H9 (cell line): Measurements from ENCODE around the gene JAG2. TPM values are rescaled to one million over a fixed set of nuclear protein-coding genes. Genes with fewer than 3 reads are reported as not detected.

Experiments used
- DNase-seq: peaks from one replicate; pipeline ENCODE4 v3.0.0-alpha.2; 2017
- H2AFZ ChIP-seq: one replicate; pipeline ENCODE4 v1.6.1; 2013; ENCODE audit warnings: mild to moderate bottlenecking, low read length, control low read depth, moderate library complexity
- H2AK5ac ChIP-seq: 2 replicates; pipeline ENCODE4 v1.6.1; 2013; ENCODE audit warnings: low read length, control low read depth, mixed read lengths; ENCODE audit not compliant: insufficient read length
- H2BK120ac ChIP-seq: one replicate; pipeline ENCODE4 v1.6.1; 2013; ENCODE audit warnings: low read depth, mild to moderate bottlenecking, low read length, control low read depth, inconsistent platforms; ENCODE audit not compliant: poor library complexity, severe bottlenecking
- H2BK12ac ChIP-seq: 2 replicates; pipeline ENCODE4 v1.6.1; 2013; ENCODE audit warnings: low read length, control low read depth, mixed read lengths, low read depth; ENCODE audit not compliant: insufficient read length
- H2BK15ac ChIP-seq: 2 replicates; pipeline ENCODE4 v1.6.1; 2013; ENCODE audit warnings: low read depth, low read length, control low read depth
- H2BK20ac ChIP-seq: one replicate; pipeline ENCODE4 v1.6.1; 2013; ENCODE audit warnings: low read depth, mild to moderate bottlenecking, low read length, control low read depth, inconsistent platforms; ENCODE audit not compliant: poor library complexity, severe bottlenecking
- H2BK5ac ChIP-seq: 2 replicates; pipeline ENCODE4 v1.6.1; 2013; ENCODE audit warnings: low read length, control low read depth, mixed read lengths; ENCODE audit not compliant: insufficient read length
- H3K14ac ChIP-seq: 2 replicates; pipeline ENCODE4 v1.6.1; 2013; ENCODE audit warnings: low read length, control low read depth; ENCODE audit not compliant: insufficient read depth
- H3K18ac ChIP-seq: 2 replicates; pipeline ENCODE4 v1.6.1; 2013; ENCODE audit warnings: low read depth, mild to moderate bottlenecking, mixed read lengths, low read length, control low read depth; ENCODE audit not compliant: insufficient read length
- H3K23ac ChIP-seq: 2 replicates; pipeline ENCODE4 v1.6.1; 2013; ENCODE audit warnings: low read length, control low read depth, mixed read lengths, low read depth; ENCODE audit not compliant: insufficient read length
- H3K23me2 ChIP-seq: 2 replicates; pipeline ENCODE4 v1.6.1; 2013; ENCODE audit warnings: low read depth, mild to moderate bottlenecking, mixed read lengths, low read length, control low read depth; ENCODE audit not compliant: insufficient read length, poor library complexity, severe bottlenecking
- H3K27ac ChIP-seq: 2 replicates; pipeline ENCODE4 v1.5.1; 2013; ENCODE audit warnings: low read length, control low read depth, mixed read lengths, low read depth; ENCODE audit not compliant: insufficient read length
- H3K27me3 ChIP-seq: 2 replicates; pipeline ENCODE4 v1.6.1; 2013; ENCODE audit warnings: low read length, control low read depth, inconsistent platforms; ENCODE audit not compliant: insufficient read depth
- H3K4ac ChIP-seq: 2 replicates; pipeline ENCODE4 v1.6.1; 2013; ENCODE audit warnings: low read depth, mild to moderate bottlenecking, control low read depth, inconsistent platforms, low read length, moderate library complexity
- H3K4me1 ChIP-seq: 2 replicates; pipeline ENCODE4 v1.6.1; 2013; ENCODE audit warnings: low read length, control low read depth, inconsistent platforms; ENCODE audit not compliant: insufficient read depth
- H3K4me2 ChIP-seq: 2 replicates; pipeline ENCODE4 v1.6.1; 2013; ENCODE audit warnings: low read length, control low read depth, mixed read lengths; ENCODE audit not compliant: insufficient read length, insufficient read depth
- H3K56ac ChIP-seq: 2 replicates; pipeline ENCODE4 v1.6.1; 2013; ENCODE audit warnings: low read depth, mild to moderate bottlenecking, mixed read lengths, low read length, control low read depth; ENCODE audit not compliant: insufficient read length
- H3K79me1 ChIP-seq: 2 replicates; pipeline ENCODE4 v1.6.1; 2013; ENCODE audit warnings: low read depth, mild to moderate bottlenecking, moderate library complexity, low read length, control low read depth, inconsistent platforms; ENCODE audit not compliant: insufficient read depth, poor library complexity, severe bottlenecking
- H3K79me2 ChIP-seq: 2 replicates; pipeline ENCODE4 v1.6.1; 2013; ENCODE audit warnings: low read length, control low read depth, inconsistent platforms; ENCODE audit not compliant: insufficient read depth
- H3K9ac ChIP-seq: 2 replicates; pipeline ENCODE4 v1.6.1; 2013; ENCODE audit warnings: low read length, control low read depth, mixed read lengths; ENCODE audit not compliant: insufficient read length; ENCODE audit errors: extremely low read depth
- H3K9me3 ChIP-seq: one replicate; pipeline ENCODE4 v1.6.1; 2013; ENCODE audit warnings: low read depth, low read length, inconsistent platforms; ENCODE audit not compliant: control insufficient read depth
- H3T11ph ChIP-seq: one replicate; pipeline ENCODE4 v1.6.1; 2013; ENCODE audit warnings: mild to moderate bottlenecking, low read length, control low read depth, inconsistent platforms
- H4K20me1 ChIP-seq: one replicate; pipeline ENCODE4 v1.6.1; 2013; ENCODE audit not compliant: control insufficient read depth, insufficient read length, insufficient read depth
- H4K5ac ChIP-seq: 2 replicates; pipeline ENCODE4 v1.6.1; 2013; ENCODE audit warnings: low read depth, mild to moderate bottlenecking, mixed read lengths, low read length, control low read depth; ENCODE audit not compliant: insufficient read length
- H4K8ac ChIP-seq: replicated peaks from 2 replicates; pipeline ENCODE4 v1.6.1; 2013; ENCODE audit warnings: low read length, control low read depth, mixed read lengths, low read depth; ENCODE audit not compliant: insufficient read length
- H4K91ac ChIP-seq: 2 replicates; pipeline ENCODE4 v1.6.1; 2013; ENCODE audit warnings: low read depth, mild to moderate bottlenecking, moderate library complexity, mixed read lengths, low read length, control low read depth; ENCODE audit not compliant: insufficient read length
- H3K27ac Mint-ChIP-seq, 3 experiments: 2 replicates in 2 of 3; 3 replicates in 1 of 3; pipeline ENCODE4 v1.8.0; 2020 to 2021; ENCODE audit warnings: mixed read lengths in 3 of 3, mild to moderate bottlenecking in 1 of 3, moderate library complexity in 1 of 3
- H3K27me3 Mint-ChIP-seq: 2 replicates; pipeline ENCODE4 v1.8.0; 2021; ENCODE audit warnings: low read depth, mild to moderate bottlenecking, moderate library complexity, mixed read lengths
- H3K36me3 Mint-ChIP-seq, 3 experiments: 2 replicates in 2 of 3; 3 replicates in 1 of 3; pipeline ENCODE4 v1.8.0; 2020 to 2021; ENCODE audit warnings: low read depth in 3 of 3, mixed read lengths in 3 of 3; ENCODE audit not compliant: insufficient read depth in 1 of 3
- H3K4me1 Mint-ChIP-seq, 2 experiments: 2 replicates each; pipeline ENCODE4 v1.8.0; 2020; ENCODE audit warnings: mixed read lengths in 2 of 2
- H3K4me3 Mint-ChIP-seq, 2 experiments: 2 replicates in 1 of 2; 3 replicates in 1 of 2; pipeline ENCODE4 v1.8.0; 2020 to 2021; ENCODE audit warnings: mild to moderate bottlenecking in 2 of 2, mixed read lengths in 2 of 2, moderate library complexity in 1 of 2
- H3K9me3 Mint-ChIP-seq, 2 experiments: 2 replicates in 1 of 2; 3 replicates in 1 of 2; pipeline ENCODE4 v1.8.0; 2020; ENCODE audit warnings: mild to moderate bottlenecking in 2 of 2, mixed read lengths in 2 of 2, moderate library complexity in 1 of 2
- WGBS: extraction: QIAGEN DNeasy Blood & Tissue Kit; methylation state at CpG from one replicate; pipeline ENCODE4 v1.1.7; 2013; ENCODE audit warnings: missing lambda C conversion rate, low lambda C conversion rate, mixed read lengths; ENCODE audit not compliant: insufficient read length; ENCODE audit errors: extremely low coverage; 5-methylcytosine and 5-hydroxymethylcytosine counted together
- total RNA-seq: library from RNA; stranded (reverse); gene quantifications from 2 replicates; pipeline ENCODE4 v1.2.1, GENCODE V29; 2021
- TF ChIP-seq, protein P1 (sequence below): fragments of 200-600 bp; sonication (generic); conservative IDR thresholded peaks from 3 replicates; pipeline ENCODE4 v1.8.0; 2021; ENCODE audit warnings: antibody characterized with exemption, mild to moderate bottlenecking

JAG2 gene
- total RNA-seq, 1 experiment from 2014 or later, result 11.4 TPM

DNA sequence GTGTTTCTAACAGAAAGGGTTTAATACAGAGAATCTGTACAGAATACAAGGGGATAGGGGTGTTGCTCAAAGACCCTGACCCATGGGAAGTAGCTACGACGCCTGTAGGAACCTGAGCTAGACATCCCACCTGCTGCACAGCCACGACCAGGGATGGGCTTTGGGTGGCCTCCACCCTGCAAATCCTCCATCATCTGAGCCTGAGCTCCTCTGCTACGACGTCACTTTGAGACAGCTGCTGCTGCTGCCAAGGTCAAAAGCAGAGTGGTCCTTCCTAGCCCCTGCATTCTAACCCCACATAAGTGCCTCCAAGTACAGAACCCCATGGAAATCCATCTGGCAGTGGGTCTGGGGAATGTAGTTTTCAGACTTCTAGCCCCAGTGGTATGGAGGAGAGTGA is 43.8 kb downstream of the JAG2 start:
- Histone ChIP-seq H4K20me1 (no peaks in the 10 kb centered on the region), H3K14ac (no peak overlapping the region), H3K9ac (no peak overlapping the region), H3K4me2 (no peak overlapping the region), H3K56ac (no peak overlapping the region), H3K27ac (no peak overlapping the region), H3K27me3 (no peaks in the 10 kb centered on the region), H3K9me3 (peaks cover 16% of the 10 kb centered on the region), H3K79me2 (no peaks in the 10 kb centered on the region), H3K4ac (no peak overlapping the region), H2AK5ac (no peak overlapping the region), H2BK20ac (no peak overlapping the region), H2BK12ac (no peak overlapping the region), H3T11ph (no peak overlapping the region), H3K23ac (no peak overlapping the region), H3K23me2 (no peaks in the 10 kb centered on the region), H2BK5ac (no peak overlapping the region), H2BK15ac (no peak overlapping the region), H2BK120ac (no peak overlapping the region), H3K79me1 (no peaks in the 10 kb centered on the region), H4K5ac (no peak overlapping the region), H4K8ac (no peak overlapping the region), H3K18ac (no peak overlapping the region), H3K4me1 (no peaks in the 10 kb centered on the region), H2AFZ (no peak overlapping the region), H4K91ac (no peak overlapping the region)
- Mint-ChIP-seq H3K4me1 (peaks cover 0 to 10% of the 10 kb centered on the region in 2 experiments; a peak in 2 of 4 replicates), H3K27ac (no peak overlapping the region), H3K27me3 (peaks cover 65% of the 10 kb centered on the region), H3K9me3 (peaks cover 19 to 26% of the 10 kb centered on the region in 2 experiments), H3K36me3 (peaks cover 0 to 6% (median 0%) of the 10 kb centered on the region in 3 experiments; a peak in 3 of 7 replicates), H3K4me3 (no peak overlapping the region)
- no CpG with 5 or more reads among the region's 5 CpGs for WGBS
- no peak for DNase-seq
- TF ChIP-seq, protein P1, sequence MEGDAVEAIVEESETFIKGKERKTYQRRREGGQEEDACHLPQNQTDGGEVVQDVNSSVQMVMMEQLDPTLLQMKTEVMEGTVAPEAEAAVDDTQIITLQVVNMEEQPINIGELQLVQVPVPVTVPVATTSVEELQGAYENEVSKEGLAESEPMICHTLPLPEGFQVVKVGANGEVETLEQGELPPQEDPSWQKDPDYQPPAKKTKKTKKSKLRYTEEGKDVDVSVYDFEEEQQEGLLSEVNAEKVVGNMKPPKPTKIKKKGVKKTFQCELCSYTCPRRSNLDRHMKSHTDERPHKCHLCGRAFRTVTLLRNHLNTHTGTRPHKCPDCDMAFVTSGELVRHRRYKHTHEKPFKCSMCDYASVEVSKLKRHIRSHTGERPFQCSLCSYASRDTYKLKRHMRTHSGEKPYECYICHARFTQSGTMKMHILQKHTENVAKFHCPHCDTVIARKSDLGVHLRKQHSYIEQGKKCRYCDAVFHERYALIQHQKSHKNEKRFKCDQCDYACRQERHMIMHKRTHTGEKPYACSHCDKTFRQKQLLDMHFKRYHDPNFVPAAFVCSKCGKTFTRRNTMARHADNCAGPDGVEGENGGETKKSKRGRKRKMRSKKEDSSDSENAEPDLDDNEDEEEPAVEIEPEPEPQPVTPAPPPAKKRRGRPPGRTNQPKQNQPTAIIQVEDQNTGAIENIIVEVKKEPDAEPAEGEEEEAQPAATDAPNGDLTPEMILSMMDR, result no peak
